GM18909 (cell line): Measurements from ENCODE around the gene OTC.

Experiments
- ATAC-seq: cut with Tn5 transposase; IDR thresholded peaks from one replicate; pipeline ENCODE4 v1.9.1; 2021; ENCODE audit warnings: mild to moderate bottlenecking; ENCODE audit not compliant: unreplicated experiment, poor library complexity

Gene OTC

GRCh38 chrX:38352362-38352761 is at the start of gene OTC:
Gene OTC, plus strand, starts transcription at chrX:38352604. Its CDS starts 93 bp downstream, at chrX:38352697.
- ATAC-seq = no peak

GRCh38 chrX:38304010-38304409 is 48.4 kb upstream of the OTC start:
- no peak for ATAC-seq

- no peak for ATAC-seq
Measured at GRCh38 chrX:38305971-38306370, 46.4 kb upstream of the OTC start.

GRCh38 chrX:38311743-38312142 is 40.7 kb upstream of the OTC start:
- ATAC-seq = no peak

GRCh38 chrX:38312436-38312835 is 40.0 kb upstream of the OTC start:
- no peak for ATAC-seq

- ATAC-seq = no peak
Measured at GRCh38 chrX:38313190-38313589, 39.2 kb upstream of the OTC start.

GRCh38 chrX:38315186-38315585 is 37.2 kb upstream of the OTC start:
- ATAC-seq = no peak

- no peak for ATAC-seq
Measured at GRCh38 chrX:38318196-38318595, 34.2 kb upstream of the OTC start.

GRCh38 chrX:38318606-38319005 is 33.8 kb upstream of the OTC start:
- ATAC-seq = no peak

GRCh38 chrX:38320819-38321218 is 31.6 kb upstream of the OTC start:
- no peak for ATAC-seq

GRCh38 chrX:38326086-38326485 is 26.3 kb upstream of the OTC start:
- no peak for ATAC-seq

- peak; percentile 96 for ATAC-seq
Measured at GRCh38 chrX:38327007-38327774, 25.2 kb upstream of the OTC start, which contains the start of gene RPGR. Gene RPGR, minus strand, starts transcription at chrX:38327509. Its CDS starts 142 bp downstream, at chrX:38327367.

GRCh38 chrX:38327775-38328081 is 24.7 kb upstream of the OTC start:
- no peak for ATAC-seq

GRCh38 chrX:38332505-38332904 is 19.9 kb upstream of the OTC start:
- ATAC-seq = peak; percentile 67

GRCh38 chrX:38335382-38335781 is 17.0 kb upstream of the OTC start:
- no peak for ATAC-seq

- ATAC-seq = no peak
Measured at GRCh38 chrX:38336538-38337240, 15.7 kb upstream of the OTC start.

- ATAC-seq = no peak
Measured at GRCh38 chrX:38341442-38341841, 11.0 kb upstream of the OTC start.

- no peak for ATAC-seq
Measured at GRCh38 chrX:38342853-38343778, 9.3 kb upstream of the OTC start.

- no peak for ATAC-seq
Measured at GRCh38 chrX:38346150-38346549, 6.3 kb upstream of the OTC start.

GRCh38 chrX:38347136-38347535 is 5.3 kb upstream of the OTC start:
- ATAC-seq = peak; percentile 65

- ATAC-seq = no peak
Measured at GRCh38 chrX:38351346-38351745, 1.1 kb upstream of the OTC start.
